ENCODE measurements around the gene TEX2.
"Not testable (repeated sequence)": the region's sequence is repeated elsewhere in the genome, so short reads cannot be mapped to it uniquely, and the experiment has no call there.

TEX2 gene

GRCh38 chr17:64180089-64181073, 82.7 kb downstream of the TEX2 start:
- DNase-seq: no peak

- DNase-seq: not testable (repeated sequence)
Measured at GRCh38 chr17:64179024-64179423, 84.0 kb downstream of the TEX2 start.

- DNase-seq: no peak
Measured at GRCh38 chr17:64178011-64178825, 84.8 kb downstream of the TEX2 start.

DNA sequence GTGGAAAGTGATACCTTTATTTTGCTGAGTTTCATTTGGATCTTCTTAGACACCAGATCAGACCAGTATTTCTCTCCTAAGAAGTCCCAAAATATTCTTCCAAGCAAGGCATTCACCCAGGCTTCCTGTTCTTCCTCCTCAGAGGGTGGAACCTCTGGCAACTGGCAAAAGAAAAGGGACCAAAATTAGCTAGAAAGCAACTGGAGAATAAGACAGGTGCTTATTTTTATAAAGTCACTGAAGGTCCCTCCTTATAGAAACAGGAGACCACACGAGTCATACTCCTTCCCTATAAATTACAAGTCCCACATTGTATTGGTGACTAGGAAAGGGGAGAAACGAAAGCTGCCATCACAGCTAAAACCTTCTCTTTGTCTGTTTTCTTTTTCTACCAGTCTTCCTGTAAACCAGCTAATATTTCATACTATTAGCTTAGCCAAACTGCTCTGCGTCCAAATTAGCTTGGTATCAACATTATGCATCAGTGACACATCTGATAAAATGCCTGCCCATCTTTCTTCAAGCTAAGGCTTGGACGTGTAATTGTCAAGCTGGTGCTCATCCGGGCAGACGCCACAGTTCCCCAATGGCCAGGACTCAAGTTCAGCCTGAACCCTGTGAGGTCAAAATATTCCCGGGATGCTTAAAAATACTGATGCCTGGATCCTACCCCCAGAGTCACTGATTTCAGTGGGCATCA, 85.6 kb downstream of the TEX2 start:
- no peak for DNase-seq

DNA sequence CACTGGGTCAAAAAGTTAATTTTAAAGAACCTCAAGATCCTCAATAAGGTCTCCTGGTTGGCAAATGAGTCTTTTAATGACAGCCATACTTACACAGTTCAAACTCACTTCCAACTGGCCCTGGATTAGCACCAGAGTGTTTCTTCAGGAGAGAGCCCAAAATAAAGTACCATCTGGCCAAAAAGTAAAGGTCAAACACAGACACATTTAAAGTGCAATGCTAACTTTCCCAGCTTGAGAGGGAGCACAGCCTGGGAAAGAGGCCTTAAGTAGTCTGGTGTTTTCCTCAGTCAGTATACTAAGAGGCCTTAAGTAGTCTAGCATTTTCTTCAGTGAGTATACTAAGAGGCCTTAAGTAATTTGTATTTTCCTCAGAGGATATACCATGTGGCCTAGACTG, 86.5 kb downstream of the TEX2 start:
- no peak for DNase-seq

DNA sequence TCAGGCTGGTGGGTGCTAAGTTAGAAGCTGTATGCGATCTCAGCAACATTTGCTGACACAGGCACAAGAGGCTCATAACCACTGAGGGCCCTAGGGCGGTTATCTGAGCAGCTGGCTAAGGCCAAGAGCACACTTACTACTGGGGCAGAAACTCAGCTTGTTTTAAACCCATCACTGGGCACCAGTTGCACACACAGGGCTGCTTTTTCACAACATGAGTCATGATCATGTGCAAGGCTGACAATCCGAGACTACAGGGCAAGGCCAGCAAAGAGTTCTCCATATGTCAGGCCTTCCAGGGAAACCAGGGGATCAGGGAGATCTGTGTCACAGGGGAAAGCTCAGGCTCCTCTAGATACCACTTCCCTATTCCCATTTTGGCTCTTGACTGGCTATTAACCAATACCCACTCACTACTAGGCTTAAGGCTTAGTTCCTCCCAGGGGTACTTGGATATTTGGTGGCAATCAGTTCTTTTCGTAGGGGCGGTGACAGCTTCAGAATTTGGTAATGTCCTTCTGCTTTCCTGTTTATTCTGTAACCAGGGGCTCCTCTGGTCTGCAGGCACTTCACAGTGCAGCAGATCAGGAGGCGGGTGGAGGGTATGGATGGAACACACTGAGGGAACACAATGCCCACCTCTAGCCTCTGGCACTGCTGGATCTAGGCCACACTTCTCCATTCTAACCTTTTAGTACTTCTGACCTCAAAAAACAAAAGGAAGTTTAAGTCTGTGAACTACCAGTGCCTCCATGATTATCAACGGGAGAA, 88.2 kb downstream of the TEX2 start:
- DNase-seq: no peak

GRCh38 chr17:64173646-64174045, 89.4 kb downstream of the TEX2 start:
- no peak for DNase-seq

GRCh38 chr17:64172510-64172909, 90.5 kb downstream of the TEX2 start:
- no peak for DNase-seq

DNA sequence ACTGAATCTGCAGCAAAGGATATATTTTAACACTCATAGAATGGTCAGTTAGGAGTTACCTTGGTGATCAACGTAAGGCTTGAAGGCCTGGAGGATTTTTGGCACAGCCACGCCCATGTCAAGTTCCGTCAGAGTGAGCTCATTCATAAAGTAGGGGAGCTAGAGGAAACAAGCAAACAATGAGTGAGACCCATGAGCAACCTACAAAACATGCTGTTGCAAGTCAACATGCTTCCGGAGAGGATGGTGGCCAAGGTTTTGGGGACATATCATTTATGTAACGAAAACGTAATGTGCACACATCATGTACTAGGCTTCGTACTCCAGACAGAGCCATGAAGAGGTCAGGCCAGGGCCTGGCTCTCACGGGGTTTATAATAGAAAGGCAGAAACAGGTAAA, 92.0 kb downstream of the TEX2 start:
- DNase-seq: no peak

DNA sequence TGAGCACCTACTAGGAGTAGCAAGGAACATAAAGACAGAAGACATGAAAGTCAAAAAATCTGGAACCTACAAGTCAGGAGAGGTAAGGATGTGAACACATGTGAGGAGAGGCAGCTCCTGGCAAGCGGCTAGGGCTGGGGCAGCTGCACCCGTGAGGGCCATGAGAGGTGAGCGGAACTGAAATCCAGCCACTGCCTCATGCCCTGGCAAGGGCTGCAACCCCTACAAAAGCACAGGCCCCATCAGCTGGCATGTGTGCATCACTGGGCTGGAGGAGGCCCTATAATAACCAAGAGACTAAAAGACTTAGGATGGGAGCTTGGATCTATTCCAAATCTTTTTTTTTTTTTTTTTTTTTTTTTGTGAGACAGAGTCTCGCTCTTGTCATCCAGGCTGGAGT, 92.8 kb downstream of the TEX2 start:
- no peak for DNase-seq

- not testable (repeated sequence) for DNase-seq
Measured at GRCh38 chr17:64167666-64168065, 95.4 kb downstream of the TEX2 start.

GRCh38 chr17:64166876-64167275, 96.2 kb downstream of the TEX2 start:
- no peak for DNase-seq

GRCh38 chr17:64165347-64165746, 97.7 kb downstream of the TEX2 start:
- no peak for DNase-seq

- no peak for DNase-seq
Measured at GRCh38 chr17:64164596-64165285, 98.3 kb downstream of the TEX2 start.

GRCh38 chr17:64163468-64163867, 99.6 kb downstream of the TEX2 start:
- no peak for DNase-seq

GRCh38 chr17:64162554-64162953, 100.5 kb downstream of the TEX2 start:
- DNase-seq: no peak

DNA sequence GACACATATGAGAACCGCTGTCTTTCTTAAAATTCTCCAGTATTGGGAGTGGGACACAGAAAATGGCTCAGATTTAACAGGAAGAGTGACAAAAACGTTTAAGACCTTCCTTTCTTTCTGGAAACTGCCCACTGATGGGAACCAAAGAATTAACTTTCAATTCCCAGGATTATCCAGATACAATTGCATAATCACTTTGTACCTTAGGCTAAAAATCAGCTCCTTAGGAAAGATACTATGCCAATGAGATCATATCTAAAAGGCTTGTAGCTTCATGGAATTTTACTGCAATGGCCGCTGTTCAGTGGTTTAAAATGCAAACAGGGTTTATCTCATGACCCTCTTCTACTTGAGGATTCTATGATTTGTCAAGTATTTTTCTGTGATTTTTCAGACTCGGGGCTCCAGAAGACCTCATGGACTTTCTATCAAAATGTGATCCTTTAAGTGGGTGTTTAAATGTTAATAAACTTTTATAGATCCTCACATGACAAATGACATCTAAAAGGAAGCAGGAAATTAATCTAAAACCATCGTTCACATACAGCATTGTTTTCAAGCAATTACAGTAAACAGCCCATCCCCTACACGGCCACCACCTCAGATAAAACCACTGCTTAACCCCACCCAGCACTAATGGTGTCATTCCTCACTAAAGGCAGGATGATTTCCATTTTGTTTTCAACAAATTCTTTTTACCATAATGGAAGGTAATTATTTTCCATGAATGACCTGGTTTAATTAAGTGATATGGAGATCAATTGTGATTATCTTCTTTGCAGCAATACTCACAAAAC, 101.5 kb downstream of the TEX2 start:
- no peak for DNase-seq

DNA sequence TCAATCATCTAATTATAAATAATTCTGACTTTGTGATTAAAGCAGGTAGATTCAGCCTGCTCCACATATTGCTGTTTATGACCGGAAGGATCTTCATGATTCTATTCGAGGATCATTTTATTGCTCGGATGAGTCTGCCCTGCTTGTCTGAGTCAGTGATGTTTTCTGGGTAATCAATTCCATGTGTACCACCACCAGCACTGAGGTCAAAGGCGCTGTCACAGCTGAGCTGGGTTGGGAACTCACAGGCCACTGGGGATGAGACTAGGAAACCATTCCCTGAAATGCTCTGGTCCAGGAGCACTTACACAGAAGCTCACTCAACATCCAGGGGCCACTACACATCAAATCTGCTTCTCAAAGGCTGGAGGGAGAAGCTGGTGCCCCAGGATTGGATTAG, 102.7 kb downstream of the TEX2 start:
- no peak for DNase-seq

GRCh38 chr17:64158831-64159590, 104.0 kb downstream of the TEX2 start:
- DNase-seq: no peak

DNA sequence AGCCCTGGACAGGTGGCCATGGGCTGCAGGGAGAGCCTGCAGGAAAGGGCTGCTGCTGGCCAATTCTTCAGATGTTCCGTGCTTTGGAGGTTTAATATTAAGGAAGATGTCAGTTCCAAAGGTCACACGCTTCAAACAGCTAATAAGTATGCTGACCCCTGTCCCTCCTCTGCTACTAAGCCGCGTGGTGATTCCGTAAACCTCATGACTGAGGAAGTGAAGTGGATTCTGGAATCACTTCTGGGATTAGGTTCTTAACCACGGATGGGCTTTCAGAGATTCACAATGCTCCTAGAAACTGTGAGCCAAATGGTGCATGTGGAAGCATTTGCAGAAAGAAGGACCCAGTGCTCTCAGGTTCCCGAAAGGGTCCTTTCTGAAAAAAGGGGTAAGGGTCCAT, 104.7 kb downstream of the TEX2 start:
- DNase-seq: no peak

Measured in activated CD4-positive, CD25-positive, alpha-beta regulatory T cell (primary cell).